DMS79 treated with DMSO at 0.1 percent for 48 hours (cell line): ENCODE measurements around the gene PIAS4.

ENCODE experiments used
- DNase-seq: peaks from one replicate; lab custom pipeline; 2025; lab: John Stamatoyannopoulos, UW

Gene PIAS4

GRCh38 chr19:4023600-4024398 lies 16.3 kb downstream of the PIAS4 start:
- DNase-seq, result no peak

GRCh38 chr19:4025317-4025716 lies 17.8 kb downstream of the PIAS4 start:
- no peak for DNase-seq

GRCh38 chr19:4027146-4027545 lies 19.6 kb downstream of the PIAS4 start:
- DNase-seq, result no peak

- DNase-seq, result no peak
Observed at GRCh38 chr19:4028334-4029246, 21.1 kb downstream of the PIAS4 start.

GRCh38 chr19:4029247-4029614 lies 21.7 kb downstream of the PIAS4 start:
- no peak for DNase-seq

GRCh38 chr19:4030552-4030951 lies 23.0 kb downstream of the PIAS4 start:
- DNase-seq, result no peak

- DNase-seq, result no peak
Observed at GRCh38 chr19:4030981-4031380, 23.4 kb downstream of the PIAS4 start.

GRCh38 chr19:4031420-4031819 lies 23.9 kb downstream of the PIAS4 start:
- no peak for DNase-seq

GRCh38 chr19:4032436-4032835 lies 24.9 kb downstream of the PIAS4 start:
- no peak for DNase-seq

GRCh38 chr19:4033028-4033956 lies 25.8 kb downstream of the PIAS4 start:
- no peak for DNase-seq

- DNase-seq, result no peak
Observed at GRCh38 chr19:4034048-4035017, 26.8 kb downstream of the PIAS4 start.

- DNase-seq, result no peak
Observed at GRCh38 chr19:4035018-4035566, 27.6 kb downstream of the PIAS4 start.

GRCh38 chr19:4035582-4035981 lies 28.0 kb downstream of the PIAS4 start:
- no peak for DNase-seq

- no peak for DNase-seq
Observed at GRCh38 chr19:4036576-4037300, 29.2 kb downstream of the PIAS4 start.

- DNase-seq, result no peak
Observed at GRCh38 chr19:4037301-4037949, 29.9 kb downstream of the PIAS4 start.

- DNase-seq, result no peak
Observed at GRCh38 chr19:4038057-4038456, 30.5 kb downstream of the PIAS4 start.

- no peak for DNase-seq
Observed at GRCh38 chr19:4038661-4039423, 31.3 kb downstream of the PIAS4 start.

- no peak for DNase-seq
Observed at GRCh38 chr19:4042064-4042730, 34.7 kb downstream of the PIAS4 start.
